ENCODE results near the gene SYNDIG1L.

- no peak for TF ChIP-seq POLR2A (IDR thresholded peaks at IDR 0.05)
- TF ChIP-seq CTCF (IDR thresholded peaks at IDR 0.05) = no peak
Measured at GRCh38 chr14:74368441-74368840, 57.6 kb downstream of the SYNDIG1L start.
